Effector memory CD8-positive, alpha-beta T cell (primary cell): ENCODE measurements around the gene INSYN2A.

Source experiments
- ATAC-seq: fragments of 150-1000 bp; cut with Tn5 transposase; replicated peaks from 2 replicates; pipeline ENCODE4 v1.10.0; 2021; ENCODE audit warnings: mild to moderate bottlenecking, moderate library complexity
- DNase-seq, 3 experiments: peaks; one replicate each; pipeline ENCODE4 v3.0.0; 2021
- H3K27ac Mint-ChIP-seq, 2 donors: one replicate each; pipeline ENCODE4 v1.8.0; 2022; ENCODE audit warnings: mild to moderate bottlenecking in 2 of 2, mixed read lengths in 2 of 2, moderate library complexity in 2 of 2
- H3K27me3 Mint-ChIP-seq, 2 donors: one replicate each; pipeline ENCODE4 v1.8.0; 2022; ENCODE audit warnings: mixed read lengths in 2 of 2
- H3K36me3 Mint-ChIP-seq: one replicate; pipeline ENCODE4 v1.8.0; 2022; ENCODE audit warnings: mild to moderate bottlenecking, moderate library complexity, mixed read lengths; ENCODE audit not compliant: insufficient read depth
- H3K4me1 Mint-ChIP-seq, 2 donors: one replicate each; pipeline ENCODE4 v1.8.0; 2022; ENCODE audit warnings: low read depth in 2 of 2, mixed read lengths in 2 of 2
- H3K4me3 Mint-ChIP-seq, 2 donors: one replicate each; pipeline ENCODE4 v1.8.0; 2022; ENCODE audit warnings: mild to moderate bottlenecking in 2 of 2, mixed read lengths in 2 of 2, moderate library complexity in 2 of 2
- H3K9me3 Mint-ChIP-seq, 2 donors: one replicate each; pipeline ENCODE4 v1.8.0; 2022; ENCODE audit warnings: mixed read lengths in 2 of 2

Gene INSYN2A

DNA sequence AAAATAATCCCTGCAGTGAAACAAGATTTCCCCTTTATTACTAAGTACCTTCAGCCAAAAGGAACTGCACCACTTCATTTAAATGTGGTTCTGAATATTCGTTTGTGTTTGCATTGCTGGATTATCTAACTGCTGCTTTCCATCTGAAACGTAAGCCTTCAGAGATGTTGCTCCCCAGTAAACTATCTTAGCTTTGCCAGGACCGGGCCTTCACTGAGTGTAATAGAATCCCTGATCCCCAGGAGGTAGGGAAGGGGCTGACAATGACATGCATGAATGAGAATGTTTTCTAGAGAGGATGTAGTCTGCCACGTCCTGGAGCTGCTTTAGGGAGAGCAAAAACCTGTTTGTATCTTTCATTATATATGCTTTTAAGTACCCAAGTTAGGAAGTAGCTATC, 19.5 kb upstream of the INSYN2A start:
- Mint-ChIP-seq H3K36me3 (no peaks in the 10 kb centered on the region), H3K4me1 (no peaks in the 10 kb centered on the region), H3K4me3 (no peak overlapping the region), H3K9me3 (peaks cover 2 to 14% of the 10 kb centered on the region in 2 donors), H3K27me3 (peaks cover 5 to 31% of the 10 kb centered on the region in 2 donors), H3K27ac (no peak overlapping the region)
- DNase-seq (no peak), ATAC-seq (no peak)

DNA sequence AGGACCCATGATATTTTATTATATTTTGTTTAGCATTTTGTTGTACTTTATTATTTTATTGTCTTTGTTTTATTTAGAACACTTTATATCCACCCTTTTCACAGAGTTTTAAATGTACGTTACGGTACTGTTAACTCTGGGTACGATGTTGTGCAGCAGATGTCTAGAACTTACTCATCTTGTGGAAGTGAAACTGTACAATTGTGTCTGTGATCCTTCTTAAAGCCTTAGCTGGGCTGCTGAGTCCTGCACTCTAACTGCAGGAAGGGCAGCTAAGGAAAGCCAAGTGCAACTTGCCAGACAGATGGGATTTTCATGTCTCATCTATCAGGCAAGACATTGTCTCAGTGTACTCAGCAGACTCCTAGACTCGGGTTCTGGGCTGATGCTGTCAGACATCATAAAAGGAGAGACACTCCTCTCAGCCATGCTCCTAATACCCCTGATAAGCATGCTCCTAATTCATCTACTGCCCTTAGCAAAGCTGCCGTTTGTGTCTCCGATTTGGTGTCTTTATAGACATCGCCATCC, 14.6 kb upstream of the INSYN2A start:
- DNase-seq (no peak), ATAC-seq (no peak)
- no peaks in the 10 kb centered on the region for H3K4me1 Mint-ChIP-seq
- H3K4me3 Mint-ChIP-seq, result no peak overlapping the region
- H3K36me3 Mint-ChIP-seq, result no peaks in the 10 kb centered on the region
- peaks cover 5 to 21% of the 10 kb centered on the region in 2 donors for H3K27me3 Mint-ChIP-seq
- H3K9me3 Mint-ChIP-seq, result peaks cover 0 to 14% of the 10 kb centered on the region in 2 donors
- no peak overlapping the region for H3K27ac Mint-ChIP-seq

DNA sequence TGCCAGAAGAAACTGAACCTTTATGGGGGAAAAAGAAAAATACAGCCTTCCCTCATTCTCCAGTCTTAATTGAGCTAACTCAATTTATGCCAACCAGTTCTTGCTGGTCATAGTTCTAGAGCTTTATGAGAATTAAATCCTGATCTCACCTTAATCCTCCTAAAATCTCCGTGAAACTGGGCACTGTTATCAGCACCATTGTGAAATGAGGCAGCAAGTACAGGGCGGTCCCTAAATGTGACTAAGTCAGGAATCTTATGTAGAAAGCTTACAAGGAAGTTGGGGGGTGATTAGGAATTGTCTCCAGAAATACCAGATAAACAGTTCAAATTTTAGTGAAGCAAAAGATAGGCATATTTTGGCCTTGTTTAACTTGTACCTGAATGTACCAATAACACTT, 10.7 kb upstream of the INSYN2A start:
- Mint-ChIP-seq H3K36me3 (no peaks in the 10 kb centered on the region), H3K4me1 (no peaks in the 10 kb centered on the region), H3K27me3 (no peaks in the 10 kb centered on the region), H3K27ac (no peak overlapping the region), H3K4me3 (no peak overlapping the region), H3K9me3 (no peaks in the 10 kb centered on the region)
- ATAC-seq (no peak), DNase-seq (no peak)

DNA sequence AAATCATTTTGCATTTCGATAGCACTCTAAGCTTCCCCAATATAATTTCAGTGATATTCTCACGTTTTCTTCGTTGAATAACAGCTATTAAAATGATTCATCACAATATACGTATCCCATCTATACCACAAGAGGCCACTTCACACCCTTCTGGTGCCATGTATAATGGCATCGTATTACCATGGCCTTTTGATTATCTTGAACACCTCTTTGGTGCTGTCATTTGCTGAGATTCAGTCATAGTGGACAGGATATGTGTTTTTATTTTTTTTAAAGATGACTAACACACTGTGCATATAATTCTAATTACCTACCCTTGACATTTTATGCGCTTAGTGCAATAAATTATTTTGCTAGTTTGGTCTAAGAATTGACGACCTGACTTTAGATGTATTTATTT, 6.7 kb upstream of the INSYN2A start:
- DNase-seq (no peak), ATAC-seq (no peak)
- Mint-ChIP-seq H3K4me1 (no peaks in the 10 kb centered on the region), H3K9me3 (no peaks in the 10 kb centered on the region), H3K27ac (no peak overlapping the region), H3K27me3 (peaks cover 4 to 7% of the 10 kb centered on the region in 2 donors), H3K4me3 (no peak overlapping the region), H3K36me3 (no peaks in the 10 kb centered on the region)

DNA sequence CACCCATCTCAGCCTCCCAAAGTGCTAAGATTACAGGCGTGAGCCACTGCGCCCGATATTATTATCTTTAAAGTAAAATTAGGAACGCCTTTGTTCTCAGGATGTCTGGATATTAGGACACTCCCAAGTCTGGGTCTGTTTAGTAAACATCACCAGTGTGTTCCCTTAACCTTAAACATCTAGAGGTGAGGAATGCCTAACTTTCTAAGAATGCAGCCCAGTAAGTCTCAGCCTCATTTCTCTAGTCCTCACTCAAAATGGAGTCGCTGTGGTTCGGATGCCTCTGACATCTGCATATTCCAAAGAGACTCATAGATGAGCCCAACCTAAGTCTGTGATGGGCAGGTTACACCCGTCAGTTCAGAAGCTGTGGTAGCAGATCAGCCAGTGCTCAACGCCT, 4.3 kb upstream of the INSYN2A start:
- no peaks in the 10 kb centered on the region for H3K9me3 Mint-ChIP-seq
- no peaks in the 10 kb centered on the region for H3K4me1 Mint-ChIP-seq
- H3K27ac Mint-ChIP-seq, result no peak overlapping the region
- DNase-seq, result no peak
- no peak for ATAC-seq
- no peaks in the 10 kb centered on the region for H3K36me3 Mint-ChIP-seq
- H3K27me3 Mint-ChIP-seq, result peaks cover 15 to 22% of the 10 kb centered on the region in 2 donors
- H3K4me3 Mint-ChIP-seq, result no peak overlapping the region

DNA sequence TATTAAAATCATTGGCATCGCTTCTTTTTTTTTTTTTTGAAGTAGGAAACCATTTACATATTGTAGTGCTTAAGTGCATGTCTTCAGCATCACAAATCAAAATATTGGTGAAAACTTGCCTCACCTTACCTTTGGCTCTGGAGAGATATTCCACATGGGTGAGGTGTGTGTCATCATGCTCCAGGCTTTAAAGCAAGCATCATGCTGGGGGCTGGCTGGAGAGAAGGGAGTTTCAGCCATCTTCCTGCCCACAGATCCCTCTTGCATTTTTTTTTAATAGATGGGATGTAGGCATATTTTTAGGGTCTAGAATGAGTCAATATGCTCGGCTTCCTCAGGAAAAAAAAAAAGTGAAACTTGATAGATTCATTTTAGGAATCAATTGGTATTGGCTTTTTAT, 2.3 kb upstream of the INSYN2A start:
- Mint-ChIP-seq H3K36me3 (no peaks in the 10 kb centered on the region), H3K4me1 (no peaks in the 10 kb centered on the region), H3K9me3 (no peaks in the 10 kb centered on the region), H3K27me3 (peaks cover 25 to 33% of the 10 kb centered on the region in 2 donors), H3K4me3 (no peak overlapping the region), H3K27ac (no peak overlapping the region)
- ATAC-seq (no peak), DNase-seq (no peak)

DNA sequence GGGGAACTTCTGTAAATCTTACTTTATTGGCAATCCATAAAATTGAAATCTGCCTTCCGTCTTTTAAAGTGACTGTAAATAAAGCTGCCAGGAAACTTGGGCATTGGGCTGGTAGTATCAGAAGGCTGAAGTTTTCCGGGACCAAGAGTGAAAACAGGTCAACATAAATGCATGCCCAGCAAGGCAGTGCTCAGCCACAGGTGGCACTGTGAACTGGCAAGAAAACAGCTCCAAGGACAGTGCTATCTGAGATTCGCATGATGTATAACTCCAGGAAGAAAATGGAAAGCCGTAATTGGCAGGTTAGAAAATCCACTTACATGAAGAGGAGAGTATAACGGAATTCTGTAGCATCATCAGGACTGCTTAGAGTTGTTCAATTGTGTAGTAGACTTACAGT, 1.9 kb upstream of the INSYN2A start:
- no peak overlapping the region for H3K4me3 Mint-ChIP-seq
- H3K27ac Mint-ChIP-seq, result no peak overlapping the region
- no peaks in the 10 kb centered on the region for H3K36me3 Mint-ChIP-seq
- no peaks in the 10 kb centered on the region for H3K9me3 Mint-ChIP-seq
- H3K4me1 Mint-ChIP-seq, result no peaks in the 10 kb centered on the region
- ATAC-seq (no peak), DNase-seq (no peak)
- peaks cover 28 to 36% of the 10 kb centered on the region in 2 donors for H3K27me3 Mint-ChIP-seq

DNA sequence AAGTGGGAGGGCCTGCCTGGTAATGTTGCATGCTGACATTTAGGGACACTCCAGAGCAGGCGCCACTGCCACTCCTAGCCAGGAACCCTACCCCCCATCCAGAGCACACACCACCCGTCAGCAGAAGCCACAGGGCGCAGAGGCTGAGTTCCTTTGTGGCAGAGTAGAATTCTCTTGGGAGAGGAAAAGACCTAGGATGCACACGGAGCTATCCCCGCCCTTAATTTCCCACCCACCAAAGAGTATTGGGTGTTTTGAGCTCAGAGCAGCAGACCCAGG, 702 bp upstream of the INSYN2A start:
- Mint-ChIP-seq H3K4me1 (no peaks in the 10 kb centered on the region), H3K36me3 (no peaks in the 10 kb centered on the region), H3K4me3 (no peak overlapping the region), H3K9me3 (no peaks in the 10 kb centered on the region), H3K27ac (no peak overlapping the region), H3K27me3 (peaks cover 32 to 40% of the 10 kb centered on the region in 2 donors)
- ATAC-seq (no peak), DNase-seq (no peak)

DNA sequence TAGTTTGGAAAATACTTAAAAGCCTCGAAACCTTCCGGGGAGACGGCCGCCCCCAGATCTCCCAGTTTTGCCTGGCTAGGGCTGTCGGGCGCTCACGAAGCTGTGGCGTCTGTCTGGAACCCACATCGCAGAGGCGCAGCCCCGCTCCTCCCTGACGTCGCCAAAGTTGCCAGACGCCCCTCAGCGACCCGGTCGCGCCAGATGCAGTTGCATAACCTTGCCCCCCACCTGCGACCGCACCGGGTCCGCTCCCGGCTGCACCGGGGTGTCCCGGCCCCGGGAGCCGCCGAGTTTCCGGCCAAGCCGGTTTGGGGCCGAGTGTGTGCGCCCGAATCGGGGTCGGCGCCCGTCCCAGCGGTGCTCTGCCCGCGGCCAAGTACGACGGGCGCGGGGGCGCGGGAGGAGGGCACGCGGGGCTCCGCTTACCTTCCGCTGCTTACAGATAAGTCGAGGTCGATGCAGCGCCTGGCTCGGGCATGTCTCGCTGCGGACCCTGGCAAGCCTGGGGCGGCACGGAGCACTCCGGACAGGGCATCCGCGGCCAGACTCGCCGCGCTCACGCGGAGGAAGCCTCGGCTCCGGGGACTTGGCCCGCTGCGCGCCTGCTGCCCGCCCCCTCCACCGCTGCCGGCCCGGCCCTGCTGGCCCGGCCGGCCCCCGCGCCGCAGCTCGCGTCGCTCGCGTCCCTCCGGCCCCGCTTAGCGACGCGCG, 665 bp downstream of the INSYN2A start:
- ATAC-seq (no peak), DNase-seq (no peak)
- Mint-ChIP-seq H3K4me3 (no peak overlapping the region), H3K27ac (no peak overlapping the region), H3K9me3 (no peaks in the 10 kb centered on the region), H3K4me1 (no peaks in the 10 kb centered on the region), H3K27me3 (peaks cover 32 to 49% of the 10 kb centered on the region in 2 donors), H3K36me3 (no peaks in the 10 kb centered on the region)

DNA sequence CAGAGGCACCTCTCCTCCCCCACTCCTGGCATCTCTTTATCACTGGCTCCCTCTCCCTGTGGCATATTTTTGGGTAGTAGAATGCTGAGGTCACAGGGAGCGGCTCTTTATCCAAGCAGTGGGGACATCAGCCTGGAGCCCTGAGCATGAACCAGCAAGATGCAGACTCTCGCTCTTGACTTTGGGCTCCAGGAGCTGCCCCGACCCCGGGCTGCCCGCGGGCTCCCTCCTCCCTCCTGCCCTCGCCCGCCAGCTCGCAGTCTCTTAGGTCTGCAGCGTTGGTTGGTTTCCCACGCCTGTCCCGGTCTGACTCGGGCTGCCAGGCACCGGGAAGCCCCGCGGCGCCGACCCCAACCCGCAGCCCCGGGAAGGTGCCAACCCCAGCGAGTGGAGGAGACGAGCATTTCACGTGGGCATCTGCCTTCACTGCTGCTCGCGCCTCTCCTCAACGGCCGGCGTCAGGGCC, 1.3 kb downstream of the INSYN2A start:
- Mint-ChIP-seq H3K27ac (no peak overlapping the region), H3K27me3 (peaks cover 32 to 51% of the 10 kb centered on the region in 2 donors), H3K36me3 (no peaks in the 10 kb centered on the region), H3K4me1 (no peaks in the 10 kb centered on the region), H3K9me3 (no peaks in the 10 kb centered on the region), H3K4me3 (no peak overlapping the region)
- ATAC-seq (no peak), DNase-seq (no peak)

DNA sequence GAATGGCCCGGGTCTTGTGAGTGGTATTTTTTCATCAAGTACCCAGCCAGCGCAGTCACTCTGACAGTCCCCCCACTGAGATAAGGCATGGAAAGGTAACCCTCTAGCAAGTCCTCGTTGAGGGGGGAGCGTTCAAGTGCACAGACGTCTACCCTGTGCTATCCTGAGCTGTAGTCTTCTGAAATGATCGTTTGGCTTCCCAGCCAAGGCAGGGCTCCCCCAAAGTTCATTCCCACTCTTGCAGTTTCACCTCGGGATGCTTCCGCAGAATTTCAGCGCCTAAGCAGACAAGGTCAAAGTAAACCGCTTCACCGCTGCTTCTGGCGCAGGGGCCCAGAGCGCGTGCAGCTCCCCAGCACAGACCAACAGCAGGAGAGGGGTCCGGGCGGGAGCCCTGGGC, 1.8 kb downstream of the INSYN2A start:
- no peak for DNase-seq
- H3K36me3 Mint-ChIP-seq, result no peaks in the 10 kb centered on the region
- no peak for ATAC-seq
- H3K4me3 Mint-ChIP-seq, result no peak overlapping the region
- H3K27me3 Mint-ChIP-seq, result peaks cover 32 to 51% of the 10 kb centered on the region in 2 donors
- H3K27ac Mint-ChIP-seq, result no peak overlapping the region
- no peaks in the 10 kb centered on the region for H3K9me3 Mint-ChIP-seq
- H3K4me1 Mint-ChIP-seq, result no peaks in the 10 kb centered on the region

DNA sequence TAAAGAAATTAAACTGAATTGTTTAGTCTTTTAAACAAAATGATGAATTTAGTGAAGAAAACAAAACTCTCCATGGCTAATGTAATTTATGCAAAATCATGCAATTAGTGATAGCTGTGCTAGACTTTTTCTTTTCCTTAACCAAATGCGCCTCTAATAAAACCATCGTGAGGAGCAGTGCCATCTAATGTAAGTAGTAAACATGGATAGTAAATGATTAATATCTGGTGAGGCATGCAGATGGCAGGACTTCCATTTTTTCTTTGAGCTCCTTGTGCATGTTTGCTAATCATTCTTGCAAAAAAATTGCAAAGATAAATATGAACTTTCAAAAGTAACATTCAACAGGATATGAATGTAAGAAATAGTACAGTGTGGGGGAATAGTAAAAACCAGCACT, 2.3 kb downstream of the INSYN2A start:
- Mint-ChIP-seq H3K4me1 (no peaks in the 10 kb centered on the region), H3K27ac (no peak overlapping the region), H3K27me3 (peaks cover 32 to 51% of the 10 kb centered on the region in 2 donors)

DNA sequence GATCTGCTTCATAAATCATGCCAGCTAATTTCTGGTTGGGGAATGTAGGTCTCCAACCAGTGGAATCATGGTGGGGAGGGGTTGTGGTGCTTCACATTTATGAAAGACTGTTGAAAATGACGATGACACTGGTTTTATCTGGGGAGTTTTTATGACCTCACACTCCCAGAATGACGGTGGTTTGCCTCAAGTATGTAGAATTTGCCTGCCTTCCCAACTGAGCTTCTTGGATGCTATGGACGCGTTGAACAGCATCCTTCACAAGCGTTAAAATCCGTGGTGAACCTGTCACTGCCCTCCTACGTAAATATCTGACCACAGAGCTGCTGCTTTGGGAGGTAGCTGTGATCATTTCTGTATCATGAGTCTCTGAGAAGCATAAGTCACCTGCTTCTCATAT, 3.3 kb downstream of the INSYN2A start:
- Mint-ChIP-seq H3K4me3 (no peak overlapping the region), H3K36me3 (no peaks in the 10 kb centered on the region), H3K4me1 (no peaks in the 10 kb centered on the region), H3K27me3 (peaks cover 28 to 45% of the 10 kb centered on the region in 2 donors), H3K27ac (no peak overlapping the region), H3K9me3 (no peaks in the 10 kb centered on the region)
- DNase-seq, result no peak
- ATAC-seq, result no peak

More for the DNA sequence above, 2.3 kb downstream of the INSYN2A start:
- Mint-ChIP-seq H3K4me3 (no peak overlapping the region), H3K36me3 (no peaks in the 10 kb centered on the region), H3K9me3 (no peaks in the 10 kb centered on the region)
- ATAC-seq (no peak), DNase-seq (no peak)

DNA sequence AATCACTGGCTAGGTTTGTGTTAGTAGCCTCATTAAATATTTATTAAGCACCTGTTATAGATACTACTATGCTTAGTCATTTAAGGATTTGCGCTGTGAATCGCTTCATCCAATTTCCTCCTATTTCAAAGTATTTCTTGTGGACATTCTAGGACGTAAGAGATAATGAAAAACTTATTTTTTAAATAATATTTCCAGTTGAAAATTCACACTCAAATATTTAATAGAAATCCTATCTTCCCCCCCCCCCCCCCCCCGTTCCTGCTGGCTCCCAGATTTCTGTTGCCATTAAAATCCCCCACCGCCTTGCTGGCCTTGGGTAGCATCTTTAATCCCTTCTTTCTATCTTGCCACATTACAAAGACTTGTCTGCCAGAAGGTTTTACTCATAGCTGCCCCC, 6.0 kb downstream of the INSYN2A start:
- peaks cover 0 to 3% of the 10 kb centered on the region in 2 donors for H3K9me3 Mint-ChIP-seq
- H3K36me3 Mint-ChIP-seq, result no peaks in the 10 kb centered on the region
- no peak overlapping the region for H3K27ac Mint-ChIP-seq
- H3K4me1 Mint-ChIP-seq, result no peaks in the 10 kb centered on the region
- no peak overlapping the region for H3K4me3 Mint-ChIP-seq
- peaks cover 24 to 31% of the 10 kb centered on the region in 2 donors for H3K27me3 Mint-ChIP-seq
- DNase-seq, result no peak
- ATAC-seq, result no peak
